Upper lobe of left lung (tissue), 6 donors: ENCODE data around the gene ACKR3. TPM values are rescaled to one million over a fixed set of nuclear protein-coding genes. Genes with fewer than 3 reads are reported as not detected.

Source experiments
- ATAC-seq, 2 donors: fragments of 200-7000 bp; cut with Tn5 transposase; one replicate each; pipeline ENCODE4 v1.9.1; 2022; ENCODE audit warnings: mild to moderate bottlenecking in 2 of 2, moderate library complexity in 2 of 2; ENCODE audit not compliant: low FRiP score in 2 of 2
- DNase-seq, 2 donors: peaks; one replicate each; pipeline ENCODE4 v3.0.0-alpha.2; 2019 to 2020
- H3K27ac ChIP-seq, 4 donors: fragments of 200-600 bp; sonication (generic); one replicate each; pipeline ENCODE4 v1.5.1; 2016 to 2019
- H3K27me3 ChIP-seq, 4 donors: fragments of 200-600 bp; sonication (generic); one replicate each; pipeline ENCODE4 v1.5.1; 2017 to 2019
- H3K36me3 ChIP-seq, 4 donors: fragments of 200-600 bp; sonication (generic); one replicate each; pipeline ENCODE4 v1.5.1; 2016 to 2019
- H3K4me1 ChIP-seq, 4 donors: fragments of 200-600 bp; sonication (generic); one replicate each; pipeline ENCODE4 v1.5.1; 2018 to 2019
- H3K4me3 ChIP-seq, 4 donors: fragments of 200-600 bp; sonication (generic); one replicate each; pipeline ENCODE4 v1.5.1; 2017 to 2019; ENCODE audit warnings: mild to moderate bottlenecking in 2 of 4, moderate library complexity in 1 of 4
- H3K9me3 ChIP-seq, 4 donors: fragments of 200-600 bp; sonication (generic); one replicate each; pipeline ENCODE4 v1.5.1; 2018 to 2019
- EP300 ChIP-seq, 4 donors: sonication (generic); formaldehyde crosslinking; IDR thresholded peaks; one replicate each; pipeline ENCODE4 v1.5.1; 2017; ENCODE audit warnings: antibody characterized with exemption in 4 of 4, control low read depth in 2 of 4
- POLR2A ChIP-seq, 4 donors: fragments of 450-650 bp; IDR thresholded peaks; one replicate each; pipeline ENCODE4 v1.5.1; 2016 to 2017; ENCODE audit warnings: antibody characterized with exemption in 4 of 4, mild to moderate bottlenecking in 2 of 4
- POLR2AphosphoS5 ChIP-seq, 2 donors: sonication (generic); formaldehyde crosslinking; IDR thresholded peaks; one replicate each; pipeline ENCODE4 v1.5.1; 2017; ENCODE audit warnings: antibody characterized with exemption in 2 of 2
- WGBS, 2 donors: methylation state at CpG; one replicate each; pipeline ENCODE4 v1.1.5; 2017 to 2018; 5-methylcytosine and 5-hydroxymethylcytosine counted together
- total RNA-seq, 6 donors: library from RNA; depleted of rRNA in 4 of 6; stranded (reverse); fragments of >200 nt in 4 of 6; gene quantifications; one replicate each; pipeline versions ENCODE4 v1.1.0 to v1.2.1, GENCODE V29; 2016 to 2021
- TF ChIP-seq, protein P1 (sequence below), 6 experiments: fragments of 450-650 bp in 4 of 6; fragments of 200-600 bp in 2 of 6; sonication (generic) in 2 of 6; IDR thresholded peaks; one replicate each; pipeline ENCODE4 v1.5.1; 2016 to 2019; ENCODE audit warnings: antibody characterized with exemption in 6 of 6
- donor health status: DM: no; HTN: no; CAD: no; lungs with moderate emphysema.
- donor health status: DM: no; HTN: yes; CAD: no; lungs with severe emphysema.

Gene ACKR3
- total RNA-seq, 6 donors from 2014 or later = 3.9 to 28.5 (median 10.5) TPM

- Histone ChIP-seq H3K27me3 (no peaks in the 10 kb centered on the region), H3K27ac (no peak overlapping the region), H3K36me3 (no peaks in the 10 kb centered on the region), H3K4me1 (no peaks in the 10 kb centered on the region), H3K4me3 (no peak overlapping the region), H3K9me3 (no peaks in the 10 kb centered on the region)
- WGBS, 2 donors = 58 to 67% methylated on average over 9 of the region's 9 CpGs
- ATAC-seq = no peak
- TF ChIP-seq, protein P1, sequence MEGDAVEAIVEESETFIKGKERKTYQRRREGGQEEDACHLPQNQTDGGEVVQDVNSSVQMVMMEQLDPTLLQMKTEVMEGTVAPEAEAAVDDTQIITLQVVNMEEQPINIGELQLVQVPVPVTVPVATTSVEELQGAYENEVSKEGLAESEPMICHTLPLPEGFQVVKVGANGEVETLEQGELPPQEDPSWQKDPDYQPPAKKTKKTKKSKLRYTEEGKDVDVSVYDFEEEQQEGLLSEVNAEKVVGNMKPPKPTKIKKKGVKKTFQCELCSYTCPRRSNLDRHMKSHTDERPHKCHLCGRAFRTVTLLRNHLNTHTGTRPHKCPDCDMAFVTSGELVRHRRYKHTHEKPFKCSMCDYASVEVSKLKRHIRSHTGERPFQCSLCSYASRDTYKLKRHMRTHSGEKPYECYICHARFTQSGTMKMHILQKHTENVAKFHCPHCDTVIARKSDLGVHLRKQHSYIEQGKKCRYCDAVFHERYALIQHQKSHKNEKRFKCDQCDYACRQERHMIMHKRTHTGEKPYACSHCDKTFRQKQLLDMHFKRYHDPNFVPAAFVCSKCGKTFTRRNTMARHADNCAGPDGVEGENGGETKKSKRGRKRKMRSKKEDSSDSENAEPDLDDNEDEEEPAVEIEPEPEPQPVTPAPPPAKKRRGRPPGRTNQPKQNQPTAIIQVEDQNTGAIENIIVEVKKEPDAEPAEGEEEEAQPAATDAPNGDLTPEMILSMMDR (IDR thresholded peaks at IDR 0.05) = peak in 1 of 6 experiments; percentile 17
- no peak for TF ChIP-seq EP300 (IDR thresholded peaks at IDR 0.05)
- DNase-seq = no peak
Measured at GRCh38 chr2:236607471-236608187, 38.0 kb downstream of the ACKR3 start.

- no peaks in the 10 kb centered on the region for H3K4me1 ChIP-seq
- no peak overlapping the region for H3K27ac ChIP-seq
- TF ChIP-seq POLR2AphosphoS5 (IDR thresholded peaks at IDR 0.05) (no peak), EP300 (IDR thresholded peaks at IDR 0.05) (no peak), POLR2A (IDR thresholded peaks at IDR 0.05) (no peak)
- TF ChIP-seq, protein P1 (IDR thresholded peaks at IDR 0.05) = no peak
- no peaks in the 10 kb centered on the region for H3K27me3 ChIP-seq
- DNase-seq (no peak), ATAC-seq (no peak)
- 79 to 85% methylated on average over 3 of the region's 3 CpGs for WGBS, 2 donors
- no peak overlapping the region for H3K4me3 ChIP-seq
- no peaks in the 10 kb centered on the region for H3K36me3 ChIP-seq
- H3K9me3 ChIP-seq = no peaks in the 10 kb centered on the region
Measured at GRCh38 chr2:236608188-236608525, 38.5 kb downstream of the ACKR3 start.

DNA sequence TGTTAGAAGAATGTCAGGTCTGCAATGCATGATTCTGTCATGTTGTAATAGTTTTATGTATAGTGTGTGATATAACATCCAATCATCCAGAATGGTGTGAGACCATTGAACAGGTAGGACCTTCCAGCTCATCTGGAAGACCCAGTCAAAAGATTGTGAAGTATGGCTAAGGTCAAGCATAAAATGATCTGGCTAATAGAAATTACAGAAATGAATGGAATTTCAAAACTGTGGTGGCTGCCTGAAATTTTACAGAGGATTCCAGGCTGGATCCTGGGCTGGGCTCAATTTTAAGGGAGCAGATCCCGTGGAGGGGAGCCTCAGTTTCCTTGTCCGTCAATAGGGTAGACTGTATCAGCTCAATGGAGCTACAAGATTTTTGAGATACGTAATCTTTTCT lies 39.1 kb downstream of the ACKR3 start:
- no peaks in the 10 kb centered on the region for H3K9me3 ChIP-seq
- ATAC-seq (no peak), DNase-seq (no peak)
- no peak overlapping the region for H3K27ac ChIP-seq
- H3K4me3 ChIP-seq = no peak overlapping the region
- TF ChIP-seq POLR2AphosphoS5 (IDR thresholded peaks at IDR 0.05) (no peak), POLR2A (IDR thresholded peaks at IDR 0.05) (no peak), EP300 (IDR thresholded peaks at IDR 0.05) (no peak)
- TF ChIP-seq, protein P1 (IDR thresholded peaks at IDR 0.05) = no peak
- H3K4me1 ChIP-seq = no peaks in the 10 kb centered on the region
- no peaks in the 10 kb centered on the region for H3K36me3 ChIP-seq
- WGBS, 2 donors = 91 to 95% methylated on average over 3 of the region's 3 CpGs
- no peaks in the 10 kb centered on the region for H3K27me3 ChIP-seq

DNA sequence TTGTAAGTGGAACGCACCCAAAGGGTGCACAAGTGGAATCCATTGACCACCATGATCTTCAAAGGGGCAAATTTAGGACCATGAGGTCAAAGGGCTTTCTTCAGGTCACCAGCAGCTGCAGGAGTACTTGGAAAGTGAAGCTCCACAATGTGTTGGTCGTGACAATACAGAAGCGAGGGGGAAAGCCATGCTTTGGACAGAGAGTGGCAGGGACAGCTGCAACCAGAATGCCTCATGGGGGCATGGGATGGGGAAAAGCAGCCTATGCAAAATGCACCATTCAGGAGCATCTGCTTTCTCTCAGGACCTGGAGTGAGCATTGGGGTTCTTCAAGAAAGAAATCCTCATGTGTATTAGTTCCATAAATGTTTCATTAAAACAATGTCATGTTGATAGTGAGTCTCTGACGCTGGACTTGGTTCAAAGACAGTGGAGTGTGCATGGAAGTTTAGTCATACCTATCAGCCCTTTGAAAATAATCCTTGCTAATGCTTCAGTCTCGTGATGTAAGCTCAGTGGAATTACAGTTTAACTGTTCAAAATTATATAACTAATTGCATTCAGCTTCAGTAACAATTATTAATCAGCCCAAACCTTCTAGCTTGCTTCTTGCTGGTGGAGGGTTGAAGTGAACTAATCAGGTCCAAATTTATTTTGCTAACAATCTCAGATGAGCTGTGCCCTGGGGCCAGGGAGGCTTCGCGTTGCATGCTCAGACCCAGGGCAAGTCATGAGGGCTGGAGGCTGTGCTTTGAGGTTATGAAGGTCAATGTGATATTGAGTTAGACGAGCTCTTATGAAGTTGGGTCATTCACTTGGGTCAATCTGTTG lies 41.6 kb downstream of the ACKR3 start:
- ATAC-seq (no peak), DNase-seq (no peak)
- TF ChIP-seq POLR2A (IDR thresholded peaks at IDR 0.05) = no peak
- TF ChIP-seq EP300 (IDR thresholded peaks at IDR 0.05) = no peak
- no peak for TF ChIP-seq POLR2AphosphoS5 (IDR thresholded peaks at IDR 0.05)
- TF ChIP-seq, protein P1 (IDR thresholded peaks at IDR 0.05) = no peak
- H3K4me1 ChIP-seq = no peaks in the 10 kb centered on the region
- H3K9me3 ChIP-seq = no peaks in the 10 kb centered on the region
- 85 to 91% methylated on average over 8 of the region's 8 CpGs for WGBS, 2 donors
- no peak overlapping the region for H3K27ac ChIP-seq
- no peaks in the 10 kb centered on the region for H3K27me3 ChIP-seq
- H3K4me3 ChIP-seq = no peak overlapping the region
- no peaks in the 10 kb centered on the region for H3K36me3 ChIP-seq
